Right ventricle myocardium superior (tissue), 1 donor: ENCODE data around the gene CLIP4. TPM values are rescaled to one million over a fixed set of nuclear protein-coding genes. Genes with fewer than 3 reads are reported as not detected.

ENCODE experiments used
- ATAC-seq: fragments of 200-7000 bp; cut with Tn5 transposase; one replicate; pipeline ENCODE4 v1.9.1; 2020; ENCODE audit warnings: mild to moderate bottlenecking; ENCODE audit not compliant: poor library complexity
- DNase-seq: peaks from one replicate; pipeline ENCODE4 v3.0.0-alpha.2; 2020
- intact Hi-C: fragments of 100-400 bp; cut with DNase I; formaldehyde crosslinking; loops from one replicate; pipeline ENCODE4 v1.11.2; 2022
- total RNA-seq: library from RNA; stranded (reverse); fragmentation: NEBNext Ultra II Directional; extraction: Animal tissue kit (Norgen Biotek cat#: 25700); gene quantifications from one replicate; pipeline ENCODE4 v1.2.1, GENCODE V29; 2021
- donor health status: DM: no; HTN: yes; CAD: no; lungs with severe emphysema.

The CLIP4 gene
- total RNA-seq, 1 donor from 2014 or later = 25.6 TPM

DNA sequence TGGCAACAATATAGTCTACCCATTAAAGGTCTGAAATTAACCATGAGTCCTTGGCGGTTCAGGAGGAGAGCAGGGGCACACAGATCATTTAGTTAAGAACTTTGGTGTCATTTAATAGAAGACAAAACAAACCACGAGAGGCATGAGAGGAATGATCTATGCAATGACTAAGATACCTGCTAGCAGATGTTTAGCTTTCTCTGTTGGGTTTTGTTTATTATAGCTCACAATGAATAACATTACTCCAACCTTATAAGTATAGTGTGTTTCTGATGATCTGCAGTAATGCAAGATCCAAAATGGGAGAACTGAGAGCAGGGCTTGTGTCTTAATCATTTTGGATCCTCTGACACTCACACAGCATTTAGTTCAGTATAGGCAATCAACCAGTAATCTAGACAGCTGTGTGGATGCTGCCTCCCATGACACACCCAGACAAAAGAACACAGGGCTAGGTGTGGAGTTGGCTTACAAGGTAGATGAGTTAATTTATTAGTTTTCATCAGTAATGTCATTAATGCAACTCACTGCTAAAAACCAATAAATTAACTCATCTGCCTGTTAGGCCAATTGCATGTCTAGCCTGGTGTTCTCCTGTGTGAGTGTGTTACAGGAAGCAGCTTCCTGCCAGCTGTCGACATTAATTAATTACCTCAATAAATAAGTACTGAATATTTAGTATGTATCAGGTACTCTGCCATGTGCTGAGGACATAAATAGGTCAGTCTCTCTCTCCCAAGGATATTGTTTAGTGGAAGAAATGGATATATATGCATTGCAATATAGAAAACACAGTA is 92.3 kb downstream of the CLIP4 start:
- intact Hi-C loops = no loop called here
- DNase-seq = no peak
- ATAC-seq = no peak

DNA sequence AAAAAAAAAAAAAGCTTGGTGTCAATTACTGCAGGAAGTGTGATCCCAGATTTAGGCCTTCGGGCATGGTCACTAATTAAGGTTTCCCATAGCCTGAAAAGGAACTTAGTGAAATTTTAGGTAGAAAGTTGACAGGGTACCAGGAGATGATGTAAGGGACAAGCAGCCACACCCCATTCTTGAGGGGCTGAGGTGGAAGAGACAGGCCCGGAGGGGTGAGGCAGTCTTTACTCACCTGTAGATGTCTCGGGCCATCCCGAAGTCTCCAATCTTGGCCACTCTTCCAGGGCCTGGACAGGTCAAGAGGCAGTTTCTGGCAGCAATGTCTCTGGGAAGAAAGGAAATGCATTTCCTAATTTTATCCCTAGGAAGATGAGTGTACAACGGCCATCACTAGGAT is 94.3 kb downstream of the CLIP4 start:
- intact Hi-C loops = no loop called here
- no peak for ATAC-seq

DNA sequence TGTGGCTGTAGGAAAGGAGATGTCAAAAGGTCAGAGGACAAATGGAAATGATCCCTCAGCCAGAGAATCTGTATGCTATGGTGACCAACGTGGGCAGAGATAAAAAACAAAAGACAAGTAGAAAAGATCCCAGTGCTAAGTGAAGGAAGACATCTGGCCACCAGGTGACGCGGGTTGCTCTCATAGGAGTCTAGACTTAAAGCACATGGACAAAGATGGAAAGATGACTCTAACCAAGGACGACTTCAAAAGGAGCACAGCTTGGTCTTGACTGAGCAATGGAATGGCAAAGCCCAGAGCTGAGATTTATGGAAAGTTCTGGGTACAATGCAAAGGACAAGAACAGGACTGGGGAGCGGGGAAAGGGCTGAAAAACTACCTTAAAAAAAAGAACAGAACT is 96.8 kb downstream of the CLIP4 start:
- intact Hi-C loops = no loop called here
- ATAC-seq = no peak
- DNase-seq = no peak

More for the DNA sequence above, 94.3 kb downstream of the CLIP4 start:
- no peak for DNase-seq

GRCh38 chr2:29213888-29214291 is 98.7 kb downstream of the CLIP4 start:
- ATAC-seq = no peak
- intact Hi-C loops = no loop called here
- no peak for DNase-seq

GRCh38 chr2:29215073-29215472 is 99.9 kb downstream of the CLIP4 start:
- intact Hi-C loops = no loop called here
- DNase-seq = no peak
- ATAC-seq = no peak

GRCh38 chr2:29215739-29216608 is 100.8 kb downstream of the CLIP4 start:
- intact Hi-C loops = no loop called here
- DNase-seq (no peak), ATAC-seq (no peak)

GRCh38 chr2:29216609-29216909 is 101.3 kb downstream of the CLIP4 start:
- ATAC-seq = no peak
- DNase-seq = no peak
- intact Hi-C loops = no loop called here

GRCh38 chr2:29218071-29218470 is 102.9 kb downstream of the CLIP4 start:
- ATAC-seq = no peak
- no peak for DNase-seq
- intact Hi-C loops = no loop called here

DNA sequence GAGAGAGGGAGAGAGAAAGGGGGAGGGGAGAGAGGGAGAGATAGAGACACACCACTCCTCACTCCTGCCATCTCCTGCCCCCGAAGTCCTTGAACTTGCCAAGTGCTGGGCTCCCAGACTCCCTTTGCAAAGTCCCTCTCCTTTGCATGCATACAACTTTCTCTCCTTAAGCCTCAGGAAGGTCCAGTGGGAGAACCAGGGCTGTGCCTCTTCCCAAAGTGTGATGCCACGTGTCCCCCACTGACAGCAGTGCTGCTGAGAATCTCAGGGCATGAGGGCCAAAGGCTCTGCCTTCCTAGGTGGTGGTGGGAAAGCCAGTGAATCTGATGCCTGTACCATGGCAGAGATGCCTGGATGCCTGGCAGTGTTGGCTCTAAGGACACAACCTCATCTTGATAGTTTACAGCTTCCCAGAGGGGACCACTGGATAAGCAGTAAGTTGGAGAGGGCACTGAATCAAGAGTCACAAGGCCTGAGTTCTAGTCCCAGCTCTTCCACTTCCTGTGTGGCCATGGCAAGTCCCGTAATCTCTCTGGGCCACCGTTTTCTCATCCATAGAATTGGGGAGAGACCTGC is 103.4 kb downstream of the CLIP4 start:
- no peak for ATAC-seq
- intact Hi-C loops = no loop called here
- no peak for DNase-seq

DNA sequence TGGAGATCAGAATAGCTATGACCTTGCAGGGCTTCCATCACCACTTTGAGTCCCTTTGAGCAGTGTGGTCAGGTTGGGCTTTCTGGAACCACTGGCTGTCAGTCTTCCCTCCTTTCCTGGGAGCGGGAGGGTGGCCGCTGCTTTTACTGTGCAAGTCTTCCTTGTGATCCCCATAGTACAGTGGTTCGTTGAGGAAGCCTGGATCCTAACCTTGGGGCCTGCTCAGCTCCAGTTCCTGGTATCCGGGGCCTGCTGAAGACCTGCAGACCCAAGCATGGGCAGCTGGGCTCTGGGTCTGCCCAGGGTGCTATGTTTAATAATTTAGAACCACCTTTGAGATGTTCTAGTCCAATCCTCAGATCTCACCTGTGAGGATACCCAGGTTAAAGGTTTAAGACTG is 104.2 kb downstream of the CLIP4 start:
- DNase-seq = no peak
- intact Hi-C loops = no loop called here
- no peak for ATAC-seq

- intact Hi-C loops = no loop called here
- DNase-seq (no peak), ATAC-seq (no peak)
Observed at GRCh38 chr2:29220506-29221270, 105.5 kb downstream of the CLIP4 start.

DNA sequence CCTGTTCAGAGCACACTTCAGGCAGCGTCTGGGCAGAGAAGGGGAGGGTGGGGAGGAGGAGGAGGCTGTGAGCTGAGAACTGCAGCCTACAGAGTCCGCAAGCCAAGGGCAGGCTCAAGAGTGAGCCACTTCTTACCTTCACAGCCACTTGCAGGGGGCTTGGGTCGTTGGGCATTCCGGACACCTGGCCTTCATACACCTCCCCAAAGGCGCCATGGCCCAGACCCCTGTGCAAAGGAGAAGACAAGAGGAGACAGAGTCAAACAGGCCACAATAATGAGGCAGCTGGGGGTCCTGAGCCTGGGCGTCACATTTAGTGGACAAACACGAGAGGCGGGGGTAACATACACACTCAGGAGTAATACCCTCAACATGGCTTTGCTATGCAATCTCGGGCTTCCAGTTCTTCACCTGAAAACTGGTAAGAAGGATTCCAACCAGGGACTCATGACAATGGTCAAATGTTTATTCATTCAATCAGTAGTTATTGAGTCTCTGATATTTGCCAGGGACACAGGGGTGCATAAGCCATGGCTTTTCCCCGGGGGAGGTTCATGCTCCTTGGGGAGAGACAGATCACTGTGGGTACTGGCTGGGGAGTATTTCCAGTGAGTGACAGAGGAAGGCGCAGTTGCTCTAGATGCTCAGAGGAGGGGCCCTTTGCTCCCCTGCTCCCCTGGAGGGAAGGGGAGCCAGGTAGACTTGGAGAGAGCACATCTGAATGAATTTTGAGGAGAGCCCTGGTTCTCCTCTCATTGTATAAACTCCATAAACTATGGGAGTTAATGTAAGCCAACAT is 107.4 kb downstream of the CLIP4 start:
- DNase-seq (no peak), ATAC-seq (no peak)
- intact Hi-C loops = no loop called here

GRCh38 chr2:29223257-29223656 is 108.0 kb downstream of the CLIP4 start:
- ATAC-seq (no peak), DNase-seq (no peak)
- intact Hi-C loops = no loop called here

- DNase-seq (peak; percentile 56), ATAC-seq (peak; percentile 83)
- intact Hi-C loops = no loop called here
Observed at GRCh38 chr2:29223851-29224692, 108.9 kb downstream of the CLIP4 start.

- intact Hi-C loops = no loop called here
- DNase-seq (no peak), ATAC-seq (no peak)
Observed at GRCh38 chr2:29224693-29225551, 109.7 kb downstream of the CLIP4 start.

GRCh38 chr2:29225814-29226213 is 110.6 kb downstream of the CLIP4 start:
- intact Hi-C loops = no loop called here
- DNase-seq (no peak), ATAC-seq (no peak)

- ATAC-seq (no peak), DNase-seq (no peak)
- intact Hi-C loops = no loop called here
Observed at GRCh38 chr2:29226375-29226774, 111.2 kb downstream of the CLIP4 start.
